ENCODE measurements around the gene C5orf52. TPM values are rescaled to one million over a fixed set of nuclear protein-coding genes. Genes with fewer than 3 reads are reported as not detected.

C5orf52 gene
- total and polyA plus RNA-seq, 8 donors, result not detected

- intact Hi-C loops (cut with DNase I; ENCODE audit: low total_unique reads), result no loop called here
- H3K27me3 ChIP-seq, result no peaks in the 10 kb centered on the region
- no peak overlapping the region for H3K27ac ChIP-seq
- H3K4me1 ChIP-seq, result no peaks in the 10 kb centered on the region
- no peak overlapping the region for H3K4me3 ChIP-seq
- H3K36me3 ChIP-seq, result no peaks in the 10 kb centered on the region
- H3K9me3 ChIP-seq, result no peaks in the 10 kb centered on the region
- TF ChIP-seq POLR2A (IDR thresholded peaks at IDR 0.05) (no peak), EP300 (IDR thresholded peaks at IDR 0.05) (no peak), POLR2AphosphoS5 (IDR thresholded peaks at IDR 0.05) (no peak)
- TF ChIP-seq, protein P1, sequence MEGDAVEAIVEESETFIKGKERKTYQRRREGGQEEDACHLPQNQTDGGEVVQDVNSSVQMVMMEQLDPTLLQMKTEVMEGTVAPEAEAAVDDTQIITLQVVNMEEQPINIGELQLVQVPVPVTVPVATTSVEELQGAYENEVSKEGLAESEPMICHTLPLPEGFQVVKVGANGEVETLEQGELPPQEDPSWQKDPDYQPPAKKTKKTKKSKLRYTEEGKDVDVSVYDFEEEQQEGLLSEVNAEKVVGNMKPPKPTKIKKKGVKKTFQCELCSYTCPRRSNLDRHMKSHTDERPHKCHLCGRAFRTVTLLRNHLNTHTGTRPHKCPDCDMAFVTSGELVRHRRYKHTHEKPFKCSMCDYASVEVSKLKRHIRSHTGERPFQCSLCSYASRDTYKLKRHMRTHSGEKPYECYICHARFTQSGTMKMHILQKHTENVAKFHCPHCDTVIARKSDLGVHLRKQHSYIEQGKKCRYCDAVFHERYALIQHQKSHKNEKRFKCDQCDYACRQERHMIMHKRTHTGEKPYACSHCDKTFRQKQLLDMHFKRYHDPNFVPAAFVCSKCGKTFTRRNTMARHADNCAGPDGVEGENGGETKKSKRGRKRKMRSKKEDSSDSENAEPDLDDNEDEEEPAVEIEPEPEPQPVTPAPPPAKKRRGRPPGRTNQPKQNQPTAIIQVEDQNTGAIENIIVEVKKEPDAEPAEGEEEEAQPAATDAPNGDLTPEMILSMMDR (IDR thresholded peaks at IDR 0.05), result no peak
- WGBS, 5 donors, result 86 to 92% (median 89%) methylated on average over 9 of the region's 9 CpGs
- DNase-seq, result no peak
Observed at GRCh38 chr5:157640406-157641066, 30.8 kb upstream of the C5orf52 start.

- intact Hi-C loops (cut with DNase I; ENCODE audit: low total_unique reads), result no loop called here
- H3K27me3 ChIP-seq, result peaks cover 0 to 5% (median 0%) of the 10 kb centered on the region in 3 donors
- H3K27ac ChIP-seq, result no peak overlapping the region
- WGBS, 5 donors, result 82 to 90% (median 89%) methylated on average over 7 of the region's 7 CpGs
- H3K9me3 ChIP-seq, result peaks cover 0 to 9% (median under 1%) of the 10 kb centered on the region in 4 donors
- peaks cover 0 to 12% (median 8%) of the 10 kb centered on the region in 4 donors for H3K4me1 ChIP-seq
- TF ChIP-seq POLR2AphosphoS5 (IDR thresholded peaks at IDR 0.05) (no peak), POLR2A (IDR thresholded peaks at IDR 0.05) (no peak), EP300 (IDR thresholded peaks at IDR 0.05) (no peak)
- TF ChIP-seq, protein P1 (IDR thresholded peaks at IDR 0.05), result no peak
- DNase-seq, result no peak
- H3K4me3 ChIP-seq, result no peak overlapping the region
- H3K36me3 ChIP-seq, result no peaks in the 10 kb centered on the region
Observed at GRCh38 chr5:157648275-157648990, 22.9 kb upstream of the C5orf52 start.

DNA sequence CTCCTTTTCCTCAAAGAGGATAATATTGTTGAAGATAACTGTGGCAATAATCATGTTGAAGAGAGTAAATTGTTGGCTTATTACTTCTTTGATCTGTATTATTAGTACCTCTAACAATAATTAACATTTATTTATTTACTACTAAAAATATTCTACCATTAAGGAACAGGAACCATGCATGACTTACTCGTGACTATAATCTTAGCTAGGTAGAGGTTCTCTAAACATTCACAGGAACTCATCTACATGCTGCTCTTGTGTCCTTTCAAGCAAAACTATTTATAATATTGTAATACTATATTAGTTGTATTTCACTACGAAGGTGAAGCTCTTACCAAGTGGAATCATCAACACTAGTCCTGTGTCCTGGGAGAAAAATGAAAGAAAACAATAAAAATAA is 22.2 kb upstream of the C5orf52 start:
- no peaks in the 10 kb centered on the region for H3K36me3 ChIP-seq
- intact Hi-C loops (cut with DNase I; ENCODE audit: low total_unique reads), result no loop called here
- peaks cover 0 to 5% (median 0%) of the 10 kb centered on the region in 3 donors for H3K27me3 ChIP-seq
- WGBS, 5 donors, result 75 to 82% (median 76%) methylated on average over 2 of the region's 2 CpGs
- no peak overlapping the region for H3K4me3 ChIP-seq
- H3K9me3 ChIP-seq, result peaks cover 0 to 9% (median 2%) of the 10 kb centered on the region in 4 donors
- H3K4me1 ChIP-seq, result peaks cover 0 to 12% (median 8%) of the 10 kb centered on the region in 4 donors
- TF ChIP-seq EP300 (IDR thresholded peaks at IDR 0.05) (no peak), POLR2A (IDR thresholded peaks at IDR 0.05) (no peak), POLR2AphosphoS5 (IDR thresholded peaks at IDR 0.05) (no peak)
- TF ChIP-seq, protein P1 (IDR thresholded peaks at IDR 0.05), result no peak
- no peak for DNase-seq
- H3K27ac ChIP-seq, result no peak overlapping the region

DNA sequence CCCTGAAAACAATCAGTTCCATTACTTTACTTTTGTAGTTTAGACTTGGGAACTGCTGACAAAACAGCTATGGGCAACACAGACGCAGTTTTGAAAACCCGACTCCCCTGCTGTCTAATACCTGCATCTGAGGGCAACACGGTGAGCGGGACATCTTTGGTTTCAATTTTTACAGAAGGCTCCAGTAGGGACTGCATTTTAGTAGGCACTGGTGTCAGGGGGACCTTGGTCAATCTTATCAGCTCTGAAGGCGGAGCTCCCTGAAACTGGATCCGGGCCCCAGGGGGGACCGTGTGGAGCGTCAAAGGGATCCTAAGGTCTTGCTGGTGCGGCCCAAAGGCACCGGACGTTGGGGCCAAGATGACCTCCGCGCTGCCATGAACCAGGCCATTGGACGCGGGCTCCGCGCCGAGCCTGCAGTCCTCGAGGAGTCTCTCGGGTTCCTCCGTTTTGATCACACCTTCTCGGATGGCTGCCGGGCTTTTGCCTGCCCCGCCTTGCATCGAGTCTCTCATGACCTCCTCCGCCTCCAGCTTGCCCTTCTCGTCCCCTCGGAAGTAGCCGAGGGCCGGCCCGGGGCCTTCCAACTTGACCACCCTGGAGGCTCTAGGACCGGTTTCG is 20.2 kb upstream of the C5orf52 start:
- intact Hi-C loops (cut with DNase I; ENCODE audit: low total_unique reads), result no loop called here
- H3K4me3 ChIP-seq, result peak overlapping the region; percentile 47 to 53 (median 49)
- peaks cover 0 to 5% (median 0%) of the 10 kb centered on the region in 3 donors for H3K27me3 ChIP-seq
- TF ChIP-seq POLR2AphosphoS5 (IDR thresholded peaks at IDR 0.05), result no peak
- TF ChIP-seq, protein P1 (IDR thresholded peaks at IDR 0.05), result no peak
- no peak for DNase-seq
- peaks cover 0 to 12% (median 8%) of the 10 kb centered on the region in 4 donors for H3K4me1 ChIP-seq
- H3K36me3 ChIP-seq, result no peaks in the 10 kb centered on the region
- H3K27ac ChIP-seq, result peak overlapping the region in 1 of 5 donors; percentile 54
- H3K9me3 ChIP-seq, result peaks cover 0 to 9% (median 2%) of the 10 kb centered on the region in 4 donors
- 65 to 79% (median 75%) methylated on average over 25 to 33 of the region's 33 CpGs for WGBS, 5 donors

All from stomach (tissue), 9 donors.